ENCODE measurements around the gene TROAP. TPM values are rescaled to one million over a fixed set of nuclear protein-coding genes. Genes with fewer than 3 reads are reported as not detected.

The TROAP gene
- total RNA-seq, 3 donors from 2014 or later (not counting 1 experiment from before 2014, with no cell fraction given) = 0.58 to 3.0 (median 2.2) TPM

DNA sequence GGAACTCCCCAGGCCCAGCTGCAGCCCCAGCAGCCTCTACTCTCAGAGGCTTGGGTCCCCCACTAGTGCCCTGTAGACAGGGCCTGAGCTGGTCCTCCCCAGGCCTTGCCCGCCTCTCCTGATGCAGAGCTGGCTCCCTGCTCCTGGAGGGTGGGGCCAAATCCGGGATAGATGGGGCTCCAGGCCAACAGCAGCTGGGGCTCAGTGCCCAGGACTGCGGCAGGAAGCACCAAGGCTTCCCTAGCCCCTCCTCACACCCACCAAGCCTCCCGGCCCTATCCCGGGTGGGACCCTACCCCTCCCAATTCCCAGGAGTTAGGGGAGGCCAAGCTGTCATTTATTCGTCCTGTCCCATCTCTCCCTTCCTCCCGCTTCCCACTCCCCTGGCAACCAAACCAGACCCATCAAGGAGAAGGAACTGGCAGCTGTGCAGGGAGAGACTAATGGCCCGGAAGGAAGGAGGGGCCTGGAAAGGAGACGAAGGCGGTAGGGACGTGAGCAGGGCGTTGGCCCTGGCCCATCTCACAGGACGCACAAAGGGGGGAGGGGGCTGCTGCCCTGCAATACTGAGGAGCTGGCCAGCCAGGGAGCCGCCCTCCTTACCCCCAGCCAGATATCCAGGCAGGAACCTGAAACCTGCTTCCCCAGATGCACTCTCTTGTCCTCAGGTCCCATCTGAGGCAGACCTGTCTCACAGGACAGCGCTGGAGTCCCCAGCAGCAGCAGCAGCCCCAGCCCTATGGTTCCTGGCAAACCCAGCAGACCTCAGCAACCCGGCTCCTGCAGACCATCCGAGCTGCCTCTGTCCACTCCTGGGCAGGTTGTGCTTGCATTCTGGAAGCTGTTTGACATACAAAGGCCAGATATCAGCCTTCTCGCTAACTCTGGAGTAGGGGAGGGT is 29.7 kb upstream of the TROAP start:
- no peaks in the 10 kb centered on the region for H3K36me3 ChIP-seq (ENCODE audit: control insufficient read depth, insufficient read depth, low read length)
- DNase-seq (no peak), ATAC-seq (no peak)
- 65% methylated on average over 18 of the region's 18 CpGs for WGBS (ENCODE audit: insufficient coverage)
- Mint-ChIP-seq H3K9me3 (no peaks in the 10 kb centered on the region), H3K27me3 (ENCODE audit: low read depth in 2 of 2) (peaks cover 25 to 53% of the 10 kb centered on the region in 2 donors), H3K4me3 (no peak overlapping the region), H3K27ac (no peak overlapping the region), H3K4me1 (peaks cover 0 to 4% of the 10 kb centered on the region in 2 donors), H3K36me3 (no peaks in the 10 kb centered on the region)
- peaks cover 41% of the 10 kb centered on the region for H3K27me3 ChIP-seq (ENCODE audit: control insufficient read depth, insufficient read depth, low read length)
- TF ChIP-seq, protein P1, sequence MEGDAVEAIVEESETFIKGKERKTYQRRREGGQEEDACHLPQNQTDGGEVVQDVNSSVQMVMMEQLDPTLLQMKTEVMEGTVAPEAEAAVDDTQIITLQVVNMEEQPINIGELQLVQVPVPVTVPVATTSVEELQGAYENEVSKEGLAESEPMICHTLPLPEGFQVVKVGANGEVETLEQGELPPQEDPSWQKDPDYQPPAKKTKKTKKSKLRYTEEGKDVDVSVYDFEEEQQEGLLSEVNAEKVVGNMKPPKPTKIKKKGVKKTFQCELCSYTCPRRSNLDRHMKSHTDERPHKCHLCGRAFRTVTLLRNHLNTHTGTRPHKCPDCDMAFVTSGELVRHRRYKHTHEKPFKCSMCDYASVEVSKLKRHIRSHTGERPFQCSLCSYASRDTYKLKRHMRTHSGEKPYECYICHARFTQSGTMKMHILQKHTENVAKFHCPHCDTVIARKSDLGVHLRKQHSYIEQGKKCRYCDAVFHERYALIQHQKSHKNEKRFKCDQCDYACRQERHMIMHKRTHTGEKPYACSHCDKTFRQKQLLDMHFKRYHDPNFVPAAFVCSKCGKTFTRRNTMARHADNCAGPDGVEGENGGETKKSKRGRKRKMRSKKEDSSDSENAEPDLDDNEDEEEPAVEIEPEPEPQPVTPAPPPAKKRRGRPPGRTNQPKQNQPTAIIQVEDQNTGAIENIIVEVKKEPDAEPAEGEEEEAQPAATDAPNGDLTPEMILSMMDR (IDR thresholded peaks at IDR 0.05) = no peak
- H3K27ac ChIP-seq (ENCODE audit: low read length) = no peak overlapping the region
- intact Hi-C loops (cut with micrococcal nuclease) = no loop called here
- no peak overlapping the region for H3K4me3 ChIP-seq (ENCODE audit: low read length)
- H3K9me3 ChIP-seq (ENCODE audit: control insufficient read depth, insufficient read depth, low read length) = no peaks in the 10 kb centered on the region
- H3K4me1 ChIP-seq (ENCODE audit: control insufficient read depth, insufficient read depth, low read length) = peaks cover 18% of the 10 kb centered on the region

DNA sequence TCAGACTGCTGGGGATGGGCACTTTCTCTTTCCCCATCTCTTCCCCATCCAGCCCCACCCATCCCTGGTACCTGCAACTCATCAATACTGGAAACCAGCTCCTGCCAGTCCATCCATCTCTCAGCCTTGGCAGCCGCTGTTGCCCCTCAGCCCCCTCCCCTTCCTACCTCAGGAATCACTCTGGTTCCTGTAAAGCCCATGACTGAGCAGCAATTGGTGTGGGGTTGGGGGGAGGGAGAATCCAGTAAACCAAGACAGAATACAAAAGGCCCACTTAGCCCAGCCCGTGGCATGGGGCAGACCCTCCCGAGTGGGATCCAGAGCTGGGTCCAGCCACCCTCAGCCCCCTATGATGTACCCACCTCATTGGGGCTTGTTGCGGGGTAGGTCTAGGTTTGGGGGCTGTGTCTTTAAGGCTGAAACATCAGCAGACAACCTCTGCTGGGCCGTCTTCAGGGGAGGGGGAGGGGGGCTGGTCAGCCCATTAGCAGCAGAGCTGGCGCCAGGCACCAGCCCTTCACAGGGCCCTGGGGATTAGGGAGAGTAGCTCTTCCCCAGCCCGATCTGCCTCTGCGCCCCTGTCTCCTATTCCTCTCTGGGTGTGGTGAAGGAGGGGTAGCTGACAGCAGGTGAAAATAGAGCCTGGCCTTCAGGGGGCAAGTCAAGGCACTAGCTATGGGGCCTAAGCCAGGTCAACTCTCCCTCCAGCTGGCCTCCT is 28.8 kb upstream of the TROAP start:
- peaks cover 43% of the 10 kb centered on the region for H3K27me3 ChIP-seq (ENCODE audit: control insufficient read depth, insufficient read depth, low read length)
- peaks cover 25 to 54% of the 10 kb centered on the region in 2 donors for H3K27me3 Mint-ChIP-seq (ENCODE audit: low read depth in 2 of 2)

DNA sequence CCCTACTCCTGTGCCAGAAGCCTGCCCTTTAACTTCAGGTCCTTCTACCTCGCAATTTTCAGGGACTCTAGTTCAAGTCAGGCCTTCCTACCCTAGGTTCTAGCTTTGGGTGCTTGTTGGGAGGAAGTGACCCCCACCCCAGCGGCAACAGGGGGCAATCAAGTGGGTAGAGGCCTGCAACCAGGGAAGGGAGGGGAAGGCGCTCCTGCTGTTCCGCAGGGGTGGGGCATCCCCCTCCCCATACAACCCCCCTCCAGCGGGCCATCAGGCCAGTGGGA is 28.3 kb upstream of the TROAP start:
- H3K27me3 Mint-ChIP-seq (ENCODE audit: low read depth in 2 of 2) = peaks cover 25 to 55% of the 10 kb centered on the region in 2 donors
- Histone ChIP-seq H3K4me1 (ENCODE audit: control insufficient read depth, insufficient read depth, low read length) (peaks cover 18% of the 10 kb centered on the region), H3K27ac (ENCODE audit: low read length) (no peak overlapping the region), H3K27me3 (ENCODE audit: control insufficient read depth, insufficient read depth, low read length) (peaks cover 43% of the 10 kb centered on the region), H3K9me3 (ENCODE audit: control insufficient read depth, insufficient read depth, low read length) (no peaks in the 10 kb centered on the region), H3K4me3 (ENCODE audit: low read length) (no peak overlapping the region), H3K36me3 (ENCODE audit: control insufficient read depth, insufficient read depth, low read length) (no peaks in the 10 kb centered on the region)
- no peaks in the 10 kb centered on the region for H3K36me3 Mint-ChIP-seq
- peaks cover 0 to 7% of the 10 kb centered on the region in 2 donors for H3K4me1 Mint-ChIP-seq
- 41% methylated on average over 4 of the region's 5 CpGs for WGBS (ENCODE audit: insufficient coverage)
- no peak overlapping the region for H3K4me3 Mint-ChIP-seq
- TF ChIP-seq, protein P1 (IDR thresholded peaks at IDR 0.05) = no peak
- intact Hi-C loops (cut with micrococcal nuclease) = no loop called here
- no peak overlapping the region for H3K27ac Mint-ChIP-seq
- ATAC-seq (no peak), DNase-seq (no peak)
- no peaks in the 10 kb centered on the region for H3K9me3 Mint-ChIP-seq

More for the DNA sequence above, 28.8 kb upstream of the TROAP start:
- ATAC-seq = no peak
- H3K9me3 ChIP-seq (ENCODE audit: control insufficient read depth, insufficient read depth, low read length) = no peaks in the 10 kb centered on the region
- H3K4me3 Mint-ChIP-seq = no peak overlapping the region
- TF ChIP-seq, protein P1 (IDR thresholded peaks at IDR 0.05) = no peak
- H3K36me3 Mint-ChIP-seq = no peaks in the 10 kb centered on the region
- H3K36me3 ChIP-seq (ENCODE audit: control insufficient read depth, insufficient read depth, low read length) = no peaks in the 10 kb centered on the region
- peaks cover 0 to 7% of the 10 kb centered on the region in 2 donors for H3K4me1 Mint-ChIP-seq
- no peaks in the 10 kb centered on the region for H3K9me3 Mint-ChIP-seq
- H3K27ac ChIP-seq (ENCODE audit: low read length) = no peak overlapping the region
- no peak for DNase-seq
- intact Hi-C loops (cut with micrococcal nuclease) = no loop called here
- peaks cover 18% of the 10 kb centered on the region for H3K4me1 ChIP-seq (ENCODE audit: control insufficient read depth, insufficient read depth, low read length)
- 74% methylated on average over 7 of the region's 8 CpGs for WGBS (ENCODE audit: insufficient coverage)
- no peak overlapping the region for H3K4me3 ChIP-seq (ENCODE audit: low read length)
- no peak overlapping the region for H3K27ac Mint-ChIP-seq

Measured in natural killer cell (primary cell).